AG04450 (cell line): Measurements from ENCODE around the gene RTF2. TPM values are rescaled to one million over a fixed set of nuclear protein-coding genes. Genes with fewer than 3 reads are reported as not detected.

Experiments used
- CTCF ChIA-PET: fragments of 300-600, 350-600 bp; formaldehyde crosslinking; extraction: SDS; loops from one replicate; lab custom pipeline; 2022; ENCODE audit warnings: antibody characterized with exemption, inconsistent platforms; lab: Charles Lee
- POLR2A ChIA-PET: fragments of 350-600 bp; formaldehyde crosslinking; extraction: SDS; loops from one replicate; lab custom pipeline; 2021; ENCODE audit warnings: antibody characterized with exemption, inconsistent platforms; lab: Yijun Ruan, JAX
- DNase-seq: peaks from one replicate; pipeline ENCODE4 v3.0.0-alpha.2; 2011; ENCODE audit warnings: low read depth, low spot score
- H3K27ac ChIP-seq: one replicate; pipeline ENCODE4 v1.5.1; 2012; ENCODE audit warnings: low read depth, low read length, control low read depth
- H3K27me3 ChIP-seq: one replicate; pipeline ENCODE4 v1.6.0; 2012; ENCODE audit warnings: low read length; ENCODE audit not compliant: control insufficient read depth, insufficient read depth
- H3K4me3 ChIP-seq: 2 replicates; pipeline ENCODE4 v1.5.1; 2011; ENCODE audit warnings: mild to moderate bottlenecking, low read depth, low read length, control low read depth
- H3K9me3 ChIP-seq: 2 replicates; pipeline ENCODE4 v1.5.1; 2012; ENCODE audit warnings: low read length; ENCODE audit not compliant: control insufficient read depth, insufficient read depth
- polyA plus RNA-seq: library from polyadenylated mRNA; depleted of rRNA; stranded (reverse); fragments of >200 nt; gene quantifications from 2 replicates; pipeline ENCODE4 v1.2.3, GENCODE V29; 2011
- TF ChIP-seq, protein P1 (sequence below): IDR thresholded peaks from 2 replicates; pipeline ENCODE4 v1.5.1; 2011; ENCODE audit warnings: low read depth, low read length, control low read depth, inconsistent platforms

The RTF2 gene
- polyA plus RNA-seq, 1 experiment, result 147 TPM

- Histone ChIP-seq H3K27ac (no peak overlapping the region), H3K27me3 (no peaks in the 10 kb centered on the region), H3K4me3 (no peak overlapping the region), H3K9me3 (no peaks in the 10 kb centered on the region; the same call in 1 of the 2 replicates)
- POLR2A ChIA-PET, result interaction anchor here (0.7 to 0.9 kb wide), 2 partner anchors 33 to 87 kb away, joined by 3 to 6 read pairs; partner anchors contain the start of genes CASS4 and FAM210B
- DNase-seq, result no peak
- CTCF ChIA-PET, result no interaction called here
- TF ChIP-seq, protein P1, sequence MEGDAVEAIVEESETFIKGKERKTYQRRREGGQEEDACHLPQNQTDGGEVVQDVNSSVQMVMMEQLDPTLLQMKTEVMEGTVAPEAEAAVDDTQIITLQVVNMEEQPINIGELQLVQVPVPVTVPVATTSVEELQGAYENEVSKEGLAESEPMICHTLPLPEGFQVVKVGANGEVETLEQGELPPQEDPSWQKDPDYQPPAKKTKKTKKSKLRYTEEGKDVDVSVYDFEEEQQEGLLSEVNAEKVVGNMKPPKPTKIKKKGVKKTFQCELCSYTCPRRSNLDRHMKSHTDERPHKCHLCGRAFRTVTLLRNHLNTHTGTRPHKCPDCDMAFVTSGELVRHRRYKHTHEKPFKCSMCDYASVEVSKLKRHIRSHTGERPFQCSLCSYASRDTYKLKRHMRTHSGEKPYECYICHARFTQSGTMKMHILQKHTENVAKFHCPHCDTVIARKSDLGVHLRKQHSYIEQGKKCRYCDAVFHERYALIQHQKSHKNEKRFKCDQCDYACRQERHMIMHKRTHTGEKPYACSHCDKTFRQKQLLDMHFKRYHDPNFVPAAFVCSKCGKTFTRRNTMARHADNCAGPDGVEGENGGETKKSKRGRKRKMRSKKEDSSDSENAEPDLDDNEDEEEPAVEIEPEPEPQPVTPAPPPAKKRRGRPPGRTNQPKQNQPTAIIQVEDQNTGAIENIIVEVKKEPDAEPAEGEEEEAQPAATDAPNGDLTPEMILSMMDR, result no peak
Measured at GRCh38 chr20:56445540-56445939, 22.9 kb upstream of the RTF2 start.

GRCh38 chr20:56447227-56447626, 21.2 kb upstream of the RTF2 start:
- Histone ChIP-seq H3K27ac (no peak overlapping the region), H3K9me3 (no peaks in the 10 kb centered on the region; the same call in 1 of the 2 replicates), H3K27me3 (no peaks in the 10 kb centered on the region), H3K4me3 (no peak overlapping the region)
- ChIA-PET CTCF (interaction anchor here (0.7 kb wide), 1 partner anchor 1059 kb away, joined by 3 read pairs; no protein-coding TSS in a partner anchor), POLR2A (no interaction called here)
- TF ChIP-seq, protein P1, result no peak
- no peak for DNase-seq

GRCh38 chr20:56449459-56449858, 19.0 kb upstream of the RTF2 start:
- no peak for DNase-seq
- POLR2A ChIA-PET, result no interaction called here
- no peak overlapping the region for H3K4me3 ChIP-seq
- no peaks in the 10 kb centered on the region for H3K27me3 ChIP-seq
- H3K9me3 ChIP-seq, result no peaks in the 10 kb centered on the region; the same call in 1 of the 2 replicates
- no peak overlapping the region for H3K27ac ChIP-seq
- TF ChIP-seq, protein P1, result no peak
- CTCF ChIA-PET, result no interaction called here

DNA sequence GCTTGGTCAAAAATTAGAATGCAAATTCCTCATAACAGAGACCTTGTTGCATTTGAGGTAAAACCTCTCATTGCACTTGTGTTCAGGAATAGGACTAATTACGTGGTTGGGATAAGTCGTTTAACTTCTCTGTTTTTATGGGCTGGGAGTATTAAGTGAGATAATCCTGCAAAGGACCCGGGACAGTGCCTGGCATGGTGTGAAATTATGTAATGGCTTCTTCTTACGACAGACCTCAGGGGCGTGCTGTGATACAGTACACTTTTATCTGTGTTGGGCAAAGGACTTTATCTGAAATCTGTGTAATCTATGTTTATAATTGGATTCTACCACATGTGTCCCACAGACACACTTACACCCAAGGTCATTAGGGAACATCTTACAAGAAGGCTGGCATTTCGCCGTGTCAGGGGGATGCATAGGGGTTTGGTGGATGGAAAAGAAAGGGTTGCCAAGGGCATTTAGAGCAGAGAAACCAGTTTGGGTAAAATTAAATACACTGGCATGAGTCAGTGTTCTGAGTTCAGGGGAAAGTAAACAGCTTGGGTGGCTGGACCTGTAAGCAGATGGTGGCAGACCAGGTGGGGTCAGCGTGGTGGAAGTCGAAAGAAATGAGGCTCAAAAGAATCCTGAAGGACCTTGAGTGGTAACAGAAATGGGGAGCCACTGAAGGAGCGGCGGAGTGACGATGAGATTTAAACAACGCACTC, 17.2 kb upstream of the RTF2 start:
- ChIA-PET CTCF (interaction anchor here (0.6 to 1.1 kb wide), 2 partner anchors 25 to 51 kb away, joined by 3 read pairs; no protein-coding TSS in a partner anchor), POLR2A (no interaction called here)
- H3K27me3 ChIP-seq, result no peaks in the 10 kb centered on the region
- no peak overlapping the region for H3K27ac ChIP-seq
- H3K9me3 ChIP-seq, result no peaks in the 10 kb centered on the region; the same call in 1 of the 2 replicates
- no peak overlapping the region for H3K4me3 ChIP-seq
- no peak for DNase-seq
- TF ChIP-seq, protein P1, result no peak

DNA sequence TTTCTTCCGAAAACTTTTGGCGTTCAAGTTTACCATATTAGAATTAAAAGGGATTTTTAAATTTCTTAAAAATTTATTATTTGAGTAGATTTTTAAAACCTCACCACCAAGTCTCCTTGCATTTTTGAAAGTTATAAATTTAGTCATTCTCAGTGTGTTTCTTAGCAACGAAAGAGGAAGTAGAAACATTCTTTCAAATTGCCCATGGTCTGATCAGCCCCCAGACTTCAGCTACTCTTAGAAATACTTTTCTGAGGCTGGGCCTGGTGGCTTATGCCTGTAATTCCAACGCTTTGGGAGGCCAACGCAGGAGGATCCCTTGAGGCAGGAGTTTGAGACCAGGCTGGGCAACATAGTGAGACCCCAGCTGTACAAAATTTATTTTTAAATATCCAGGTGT, 15.1 kb upstream of the RTF2 start:
- H3K27me3 ChIP-seq, result no peaks in the 10 kb centered on the region
- no peak overlapping the region for H3K27ac ChIP-seq
- POLR2A ChIA-PET, result no interaction called here
- no peak for DNase-seq
- CTCF ChIA-PET, result no interaction called here
- H3K4me3 ChIP-seq, result no peak overlapping the region
- H3K9me3 ChIP-seq, result no peaks in the 10 kb centered on the region; the same call in 1 of the 2 replicates
- TF ChIP-seq, protein P1, result no peak
